ENCODE measurements around the gene TMEM132A.

Gene TMEM132A, protein sequence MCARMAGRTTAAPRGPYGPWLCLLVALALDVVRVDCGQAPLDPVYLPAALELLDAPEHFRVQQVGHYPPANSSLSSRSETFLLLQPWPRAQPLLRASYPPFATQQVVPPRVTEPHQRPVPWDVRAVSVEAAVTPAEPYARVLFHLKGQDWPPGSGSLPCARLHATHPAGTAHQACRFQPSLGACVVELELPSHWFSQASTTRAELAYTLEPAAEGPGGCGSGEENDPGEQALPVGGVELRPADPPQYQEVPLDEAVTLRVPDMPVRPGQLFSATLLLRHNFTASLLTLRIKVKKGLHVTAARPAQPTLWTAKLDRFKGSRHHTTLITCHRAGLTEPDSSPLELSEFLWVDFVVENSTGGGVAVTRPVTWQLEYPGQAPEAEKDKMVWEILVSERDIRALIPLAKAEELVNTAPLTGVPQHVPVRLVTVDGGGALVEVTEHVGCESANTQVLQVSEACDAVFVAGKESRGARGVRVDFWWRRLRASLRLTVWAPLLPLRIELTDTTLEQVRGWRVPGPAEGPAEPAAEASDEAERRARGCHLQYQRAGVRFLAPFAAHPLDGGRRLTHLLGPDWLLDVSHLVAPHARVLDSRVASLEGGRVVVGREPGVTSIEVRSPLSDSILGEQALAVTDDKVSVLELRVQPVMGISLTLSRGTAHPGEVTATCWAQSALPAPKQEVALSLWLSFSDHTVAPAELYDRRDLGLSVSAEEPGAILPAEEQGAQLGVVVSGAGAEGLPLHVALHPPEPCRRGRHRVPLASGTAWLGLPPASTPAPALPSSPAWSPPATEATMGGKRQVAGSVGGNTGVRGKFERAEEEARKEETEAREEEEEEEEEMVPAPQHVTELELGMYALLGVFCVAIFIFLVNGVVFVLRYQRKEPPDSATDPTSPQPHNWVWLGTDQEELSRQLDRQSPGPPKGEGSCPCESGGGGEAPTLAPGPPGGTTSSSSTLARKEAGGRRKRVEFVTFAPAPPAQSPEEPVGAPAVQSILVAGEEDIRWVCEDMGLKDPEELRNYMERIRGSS

GRCh38 chr11:60924110-60924905, at the start of gene TMEM132A:
Gene TMEM132A, plus strand, starts transcription at chr11:60924460. Its CDS starts 174 bp downstream, at chr11:60924634.
- DNase-seq (ENCODE audit: low read depth, low spot score): no peak

- no peak for DNase-seq (ENCODE audit: low read depth, low spot score)
These were observed 48.7 kb upstream of the TMEM132A start for GRCh38 chr11:60875366-60876167.

DNA sequence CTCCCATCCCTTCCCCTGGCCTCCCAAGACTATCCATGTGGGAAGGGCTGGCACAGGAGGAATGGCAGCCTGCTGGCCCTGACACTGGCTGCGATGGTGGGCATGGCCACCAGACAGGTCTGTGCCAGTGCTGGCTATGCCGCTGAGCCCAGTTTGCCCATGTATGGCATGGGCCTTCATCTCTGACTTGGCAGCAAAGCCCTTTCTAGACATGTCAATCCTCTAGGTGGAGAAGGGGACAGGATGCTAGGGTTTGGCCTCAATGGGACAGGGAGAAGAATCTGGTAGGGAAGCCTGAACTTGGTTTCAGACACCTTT, 48.1 kb upstream of the TMEM132A start:
- DNase-seq (ENCODE audit: low read depth, low spot score): no peak

GRCh38 chr11:60878245-60879101, 45.8 kb upstream of the TMEM132A start:
- no peak for DNase-seq (ENCODE audit: low read depth, low spot score)

GRCh38 chr11:60879104-60879503, 45.2 kb upstream of the TMEM132A start:
- DNase-seq (ENCODE audit: low read depth, low spot score): no peak

- no peak for DNase-seq (ENCODE audit: low read depth, low spot score)
These were observed 44.2 kb upstream of the TMEM132A start for GRCh38 chr11:60879971-60880588.

DNA sequence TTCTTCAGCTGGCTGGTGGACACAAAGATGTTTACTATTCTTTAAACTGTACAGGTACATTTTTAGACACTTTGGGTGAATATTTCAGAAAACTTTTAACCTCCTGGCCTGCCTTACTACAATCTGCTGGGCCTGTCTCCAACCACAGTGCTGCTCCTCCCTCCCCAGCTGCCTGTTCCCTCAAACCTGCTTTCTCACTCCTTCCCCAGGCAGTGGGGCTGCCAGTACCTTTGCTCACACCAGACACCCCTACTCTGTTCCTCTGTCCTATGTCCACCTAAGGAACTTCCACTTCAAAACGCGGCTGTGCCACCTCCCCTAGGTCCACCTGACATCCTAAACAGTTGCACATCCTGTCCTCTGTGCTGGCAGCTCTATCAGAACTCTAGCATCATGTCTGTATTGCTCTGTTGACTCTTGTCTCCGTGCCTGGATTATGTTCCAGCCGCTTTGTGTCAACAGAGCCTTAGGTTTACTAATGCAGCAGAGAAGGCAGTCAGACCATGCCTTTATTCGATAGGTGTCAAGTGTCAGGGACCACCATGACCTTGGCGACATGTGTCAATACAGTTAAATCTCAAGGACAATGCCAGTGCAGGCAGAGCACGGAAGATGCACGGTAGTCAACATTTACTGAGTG, 43.5 kb upstream of the TMEM132A start:
- DNase-seq (ENCODE audit: low read depth, low spot score): no peak

DNA sequence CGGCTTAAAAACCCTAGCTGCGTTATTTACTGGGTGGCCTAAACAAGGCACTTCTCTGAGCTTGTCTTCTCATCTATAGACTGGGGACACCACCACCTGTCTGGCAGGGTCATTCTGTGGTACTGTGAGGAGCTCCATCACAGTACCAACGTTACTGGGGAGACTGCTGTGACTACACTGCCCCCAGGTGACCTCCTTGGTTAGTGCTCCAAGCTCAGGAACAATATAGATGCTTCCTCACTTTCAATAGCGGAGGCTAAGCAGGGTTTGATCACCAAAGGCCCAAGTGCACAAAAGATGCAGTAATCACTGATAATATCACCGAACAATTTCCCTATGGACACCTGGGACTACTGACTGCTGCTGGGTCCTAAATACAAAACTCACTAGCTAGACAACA, 36.7 kb upstream of the TMEM132A start:
- no peak for DNase-seq (ENCODE audit: low read depth, low spot score)

DNA sequence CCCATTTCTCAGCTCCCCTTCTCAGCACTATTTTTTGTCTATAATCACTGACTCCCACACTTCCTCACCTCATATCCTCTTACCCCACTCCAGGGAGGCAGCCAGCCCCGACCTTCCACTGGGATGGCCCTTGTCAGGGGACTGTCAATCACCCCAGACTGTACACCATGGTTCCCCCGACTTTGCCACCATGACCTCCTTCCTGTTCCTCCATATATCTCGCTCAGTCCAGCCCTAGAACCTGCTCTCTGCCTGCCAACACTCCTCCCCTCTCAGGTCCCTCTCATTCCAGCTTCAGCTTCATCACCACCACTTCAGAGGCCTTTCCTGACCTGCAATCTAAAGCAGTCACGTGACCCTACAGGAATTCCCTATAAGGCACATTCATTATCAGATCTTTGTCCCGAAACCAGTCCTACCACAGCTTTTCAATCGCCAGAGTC, 34.4 kb upstream of the TMEM132A start:
- no peak for DNase-seq (ENCODE audit: low read depth, low spot score)

GRCh38 chr11:60890696-60891095, 33.6 kb upstream of the TMEM132A start:
- no peak for DNase-seq (ENCODE audit: low read depth, low spot score)

- no peak for DNase-seq (ENCODE audit: low read depth, low spot score)
These were observed 33.0 kb upstream of the TMEM132A start for GRCh38 chr11:60891103-60891741.

DNA sequence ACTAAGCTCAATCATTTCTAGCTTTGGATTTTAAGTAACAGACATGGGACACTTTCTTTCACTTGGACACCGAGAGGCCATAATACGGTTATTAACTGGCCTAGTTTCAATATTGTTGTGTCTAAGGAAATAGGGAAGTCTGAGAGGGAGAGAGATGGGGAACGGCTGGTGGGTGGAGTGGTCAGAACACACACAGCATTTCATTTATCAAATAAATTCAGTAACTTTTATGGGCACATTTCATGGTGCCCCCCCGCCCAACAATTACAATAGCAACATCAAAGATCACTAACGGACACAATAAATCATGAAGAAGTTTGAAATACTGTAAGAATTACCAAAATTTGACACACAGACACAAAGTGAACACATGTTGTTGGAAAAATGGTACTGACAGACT, 28.6 kb upstream of the TMEM132A start:
- DNase-seq (ENCODE audit: low read depth, low spot score): no peak

DNA sequence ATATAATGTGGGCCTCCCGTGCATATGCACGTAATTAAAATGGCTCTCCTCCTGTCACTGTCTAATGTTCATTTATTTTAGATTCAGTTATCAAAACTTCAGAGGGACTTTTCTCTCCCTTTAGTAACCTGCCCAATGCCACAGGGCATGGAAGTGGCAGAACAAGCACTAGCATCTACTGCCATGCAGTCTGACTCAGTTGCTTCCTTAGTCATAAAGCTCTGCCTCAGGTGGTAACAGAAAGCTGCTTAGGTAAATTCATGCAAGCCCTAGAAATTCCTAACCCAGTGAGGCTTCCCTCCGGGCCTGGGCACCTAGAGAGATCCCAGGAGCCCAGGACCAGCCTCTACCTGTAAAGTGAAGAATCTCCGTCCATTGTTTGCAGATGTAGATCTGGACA, 26.8 kb upstream of the TMEM132A start:
- DNase-seq (ENCODE audit: low read depth, low spot score): no peak

GRCh38 chr11:60899046-60899936, 25.0 kb upstream of the TMEM132A start:
- DNase-seq (ENCODE audit: low read depth, low spot score): no peak

GRCh38 chr11:60899977-60900376, 24.3 kb upstream of the TMEM132A start:
- no peak for DNase-seq (ENCODE audit: low read depth, low spot score)

- no peak for DNase-seq (ENCODE audit: low read depth, low spot score)
These were observed 23.4 kb upstream of the TMEM132A start for GRCh38 chr11:60900673-60901404.

DNA sequence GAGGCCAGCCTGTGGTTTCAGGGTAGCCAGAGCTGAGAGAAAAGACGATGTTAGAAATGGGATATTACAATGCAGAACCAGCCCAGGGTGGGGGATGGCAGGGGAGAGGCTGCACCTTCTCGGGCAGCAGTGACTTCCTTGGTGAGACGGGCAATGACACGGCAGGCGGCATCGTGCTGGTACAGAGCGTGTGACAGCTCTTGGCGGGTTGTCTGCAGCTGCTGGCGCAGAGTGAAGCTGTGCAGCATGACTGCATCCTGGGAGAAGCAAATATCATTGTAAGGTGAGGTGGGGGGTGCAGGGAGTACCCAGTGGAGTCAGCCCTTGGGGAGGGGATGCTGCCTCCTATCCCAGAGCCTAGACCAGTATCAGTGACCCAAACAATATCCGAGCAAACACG, 21.6 kb upstream of the TMEM132A start:
- no peak for DNase-seq (ENCODE audit: low read depth, low spot score)
